Adipocyte (in vitro differentiated cells): ENCODE data around the gene CTDSPL.
A peak's percentile ranks its signal among the peaks of the same experiment; 100 is the strongest.

Source experiments
- DNase-seq: peaks from one replicate; pipeline ENCODE4 v3.0.0-alpha.2; 2015; ENCODE audit warnings: low read depth
- H3K27me3 ChIP-seq: replicated peaks from 2 replicates; pipeline ENCODE4 v1.7.0; 2013; ENCODE audit warnings: mild to moderate bottlenecking, low read length, moderate library complexity; ENCODE audit not compliant: control insufficient read depth, insufficient read depth
- H3K36me3 ChIP-seq: 2 replicates; pipeline ENCODE4 v1.7.0; 2013; ENCODE audit warnings: low read length, mild to moderate bottlenecking, moderate library complexity; ENCODE audit not compliant: control insufficient read depth, insufficient read depth, severe bottlenecking
- H3K4me1 ChIP-seq: 2 replicates; pipeline ENCODE4 v1.7.0; 2013; ENCODE audit warnings: mild to moderate bottlenecking, low read length, moderate library complexity; ENCODE audit not compliant: control insufficient read depth, insufficient read depth
- H3K4me3 ChIP-seq: 2 replicates; pipeline ENCODE4 v1.7.0; 2013; ENCODE audit warnings: mild to moderate bottlenecking, low read length, moderate library complexity
- H3K9ac ChIP-seq: 2 replicates; pipeline ENCODE4 v1.7.0; 2013; ENCODE audit warnings: mild to moderate bottlenecking, low read length, moderate library complexity
- H3K9me3 ChIP-seq: 2 replicates; pipeline ENCODE4 v1.7.0; 2013; ENCODE audit warnings: mild to moderate bottlenecking, low read length, moderate library complexity; ENCODE audit not compliant: control insufficient read depth

The CTDSPL gene

DNA sequence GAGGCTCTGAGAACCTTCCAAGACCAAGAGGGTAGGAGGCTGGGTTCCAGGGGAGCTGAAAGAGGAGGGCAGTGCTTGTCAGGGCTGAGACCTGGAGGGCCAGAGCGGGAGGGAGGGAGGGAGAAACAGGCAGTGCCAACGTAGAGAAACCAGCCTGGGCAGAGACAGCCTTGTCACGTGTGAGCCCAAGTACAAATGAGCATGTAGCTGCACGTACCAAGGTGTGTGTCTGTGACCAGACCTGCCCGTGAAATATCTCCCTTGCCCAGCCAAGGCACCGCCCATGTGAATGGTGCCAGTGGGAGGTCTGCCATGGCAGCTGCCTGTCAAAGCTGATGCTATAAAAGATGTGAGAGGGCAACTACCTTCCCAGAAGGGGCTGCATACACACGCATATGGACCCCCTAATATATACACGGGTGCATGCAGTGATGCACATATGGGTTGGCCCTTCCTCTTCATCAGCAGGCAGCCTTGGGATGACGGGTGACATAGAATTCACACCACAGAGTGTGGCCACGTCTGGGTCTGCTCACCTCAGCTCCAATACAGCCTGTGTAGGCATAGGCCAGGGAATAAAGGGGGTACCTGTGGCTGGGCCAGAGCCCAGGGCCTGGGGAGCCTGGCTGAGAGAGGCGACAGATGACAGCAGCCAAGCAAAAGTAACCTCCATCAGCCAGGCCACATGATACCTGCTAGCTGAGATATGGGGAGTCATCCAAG lies 7.8 kb upstream of the CTDSPL start:
- H3K36me3 ChIP-seq = no peaks in the 10 kb centered on the region
- H3K9me3 ChIP-seq = no peaks in the 10 kb centered on the region
- H3K4me1 ChIP-seq = peaks cover 13% of the 10 kb centered on the region
- DNase-seq = no peak
- no peak overlapping the region for H3K4me3 ChIP-seq
- no peak overlapping the region for H3K9ac ChIP-seq
- no peaks in the 10 kb centered on the region for H3K27me3 ChIP-seq

DNA sequence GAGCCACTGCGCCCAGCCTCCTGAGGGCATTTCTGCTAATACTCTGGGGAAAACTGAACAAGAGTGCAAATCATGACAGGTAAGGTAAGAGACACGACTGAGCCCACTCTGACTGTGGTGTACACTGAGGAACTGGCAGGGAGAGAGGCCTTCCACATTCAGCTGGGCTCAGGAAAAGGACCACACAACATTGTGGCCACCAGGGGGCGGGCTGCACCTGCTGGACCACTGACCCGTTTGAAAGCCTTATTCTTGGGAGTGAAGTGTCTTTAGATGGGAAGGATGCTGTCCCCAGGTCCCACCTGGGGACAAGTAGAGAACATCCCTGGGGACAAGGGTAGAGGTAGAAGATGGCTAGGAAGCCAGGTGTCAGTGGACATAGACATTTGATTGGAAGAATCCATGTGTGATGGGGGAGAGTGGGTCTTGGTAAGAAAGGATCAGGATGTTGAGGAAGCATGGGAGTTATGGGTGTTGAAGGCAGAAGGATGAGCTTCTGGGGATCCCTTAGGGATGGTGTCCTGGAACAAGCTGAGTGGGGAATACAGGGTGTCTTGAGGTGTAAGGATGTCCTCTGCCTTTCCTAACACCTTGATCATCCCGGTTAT lies 6.2 kb upstream of the CTDSPL start:
- no peak overlapping the region for H3K4me3 ChIP-seq
- H3K4me1 ChIP-seq = peaks cover 17% of the 10 kb centered on the region
- no peaks in the 10 kb centered on the region for H3K9me3 ChIP-seq
- no peaks in the 10 kb centered on the region for H3K36me3 ChIP-seq
- H3K27me3 ChIP-seq = no peaks in the 10 kb centered on the region
- no peak overlapping the region for H3K9ac ChIP-seq
- DNase-seq = peak; percentile 89

DNA sequence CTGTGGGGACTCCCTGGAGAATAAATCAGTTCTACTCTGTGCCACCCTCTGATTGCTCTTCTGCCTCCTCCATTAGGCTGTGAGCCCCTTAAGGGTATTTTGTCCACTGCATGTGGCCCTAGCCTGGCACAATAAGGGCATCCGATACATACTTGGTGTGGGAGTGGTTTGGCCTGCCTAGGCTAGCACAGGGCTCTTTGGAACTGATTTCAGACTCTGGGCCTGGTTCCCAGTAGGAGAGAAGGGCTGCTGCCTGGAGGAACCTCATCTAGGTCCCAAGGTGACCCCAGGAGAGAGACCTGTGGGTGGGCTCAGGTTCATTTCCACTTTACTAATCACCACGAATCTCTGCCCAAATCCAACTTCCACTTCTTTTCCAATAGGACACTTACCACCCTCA lies 5.3 kb upstream of the CTDSPL start:
- H3K9ac ChIP-seq = no peak overlapping the region
- H3K36me3 ChIP-seq = no peaks in the 10 kb centered on the region
- DNase-seq = no peak
- no peaks in the 10 kb centered on the region for H3K9me3 ChIP-seq
- no peaks in the 10 kb centered on the region for H3K27me3 ChIP-seq
- H3K4me1 ChIP-seq = peaks cover 22% of the 10 kb centered on the region
- H3K4me3 ChIP-seq = no peak overlapping the region

DNA sequence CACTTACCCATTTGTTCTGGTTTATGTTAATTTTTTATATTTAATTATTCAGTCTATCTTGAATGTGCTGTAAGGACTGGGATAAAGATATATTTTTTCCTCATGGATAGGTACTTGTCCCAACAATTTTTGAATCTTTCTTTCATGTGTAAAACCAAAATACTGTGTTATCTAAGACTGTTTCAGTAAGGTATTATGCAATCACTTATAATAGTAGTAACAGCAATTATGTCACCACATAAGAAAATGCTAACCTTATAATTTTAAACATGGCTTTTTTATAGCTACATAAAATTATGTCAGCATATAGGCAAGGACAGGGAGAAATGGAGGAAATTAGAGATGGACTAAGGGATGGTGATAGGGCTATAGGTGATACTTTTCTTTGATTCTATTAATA lies 2.9 kb upstream of the CTDSPL start:
- Histone ChIP-seq H3K9ac (no peak overlapping the region), H3K36me3 (no peaks in the 10 kb centered on the region), H3K9me3 (no peaks in the 10 kb centered on the region), H3K4me1 (peaks cover 30% of the 10 kb centered on the region), H3K27me3 (no peaks in the 10 kb centered on the region), H3K4me3 (no peak overlapping the region)
- DNase-seq = no peak

GRCh38 chr3:37859354-37859753 lies 2.3 kb upstream of the CTDSPL start:
- no peak overlapping the region for H3K4me3 ChIP-seq
- no peaks in the 10 kb centered on the region for H3K27me3 ChIP-seq
- peaks cover 34% of the 10 kb centered on the region for H3K4me1 ChIP-seq
- DNase-seq = no peak
- H3K36me3 ChIP-seq = no peaks in the 10 kb centered on the region
- no peak overlapping the region for H3K9ac ChIP-seq
- H3K9me3 ChIP-seq = no peaks in the 10 kb centered on the region

- peaks cover 34% of the 10 kb centered on the region for H3K4me1 ChIP-seq
- no peak overlapping the region for H3K9ac ChIP-seq
- no peaks in the 10 kb centered on the region for H3K27me3 ChIP-seq
- H3K36me3 ChIP-seq = no peaks in the 10 kb centered on the region
- DNase-seq = no peak
- H3K4me3 ChIP-seq = no peak overlapping the region
- no peaks in the 10 kb centered on the region for H3K9me3 ChIP-seq
These were observed 1.8 kb upstream of the CTDSPL start for GRCh38 chr3:37859908-37860199.

DNA sequence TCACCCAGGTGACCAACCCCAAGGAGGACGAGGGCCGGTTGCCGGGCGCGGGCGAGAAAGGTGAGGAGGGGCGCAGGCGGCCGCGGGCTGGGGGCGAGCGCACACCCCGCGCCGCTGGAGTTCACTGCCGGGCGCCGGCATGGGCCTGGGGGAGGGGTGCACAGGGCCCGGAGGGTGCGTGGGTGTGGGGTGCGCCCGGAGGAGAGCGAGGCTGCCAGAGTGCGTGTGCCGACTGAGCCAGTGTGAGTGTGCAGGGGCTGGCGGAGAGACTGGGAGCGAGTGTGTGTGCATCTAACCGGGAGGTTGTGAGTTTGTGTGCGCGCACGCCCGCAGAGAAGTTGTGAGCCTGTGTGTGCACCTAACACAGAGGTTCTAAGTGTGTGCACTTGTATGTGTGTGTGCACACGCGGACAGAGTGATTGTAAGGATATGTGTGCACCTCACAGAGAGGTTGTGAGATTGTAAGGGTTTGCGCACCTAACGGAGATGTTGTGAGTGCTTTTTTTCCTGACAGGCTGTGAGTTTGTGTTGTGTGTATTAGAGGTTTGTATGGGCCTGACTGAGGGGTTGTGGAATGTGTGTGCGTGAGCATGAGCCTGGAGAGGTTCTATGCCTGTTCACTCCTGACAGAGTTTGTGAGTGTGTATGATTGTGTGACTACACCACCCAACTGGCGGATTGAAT lies 681 bp downstream of the CTDSPL start:
- DNase-seq = peak; percentile 75
- Histone ChIP-seq H3K27me3 (no peaks in the 10 kb centered on the region), H3K9me3 (peaks cover 3% of the 10 kb centered on the region), H3K9ac (peak overlapping the region; percentile 80), H3K4me1 (peaks cover 31% of the 10 kb centered on the region), H3K4me3 (peak overlapping the region; percentile 90), H3K36me3 (no peaks in the 10 kb centered on the region)

DNA sequence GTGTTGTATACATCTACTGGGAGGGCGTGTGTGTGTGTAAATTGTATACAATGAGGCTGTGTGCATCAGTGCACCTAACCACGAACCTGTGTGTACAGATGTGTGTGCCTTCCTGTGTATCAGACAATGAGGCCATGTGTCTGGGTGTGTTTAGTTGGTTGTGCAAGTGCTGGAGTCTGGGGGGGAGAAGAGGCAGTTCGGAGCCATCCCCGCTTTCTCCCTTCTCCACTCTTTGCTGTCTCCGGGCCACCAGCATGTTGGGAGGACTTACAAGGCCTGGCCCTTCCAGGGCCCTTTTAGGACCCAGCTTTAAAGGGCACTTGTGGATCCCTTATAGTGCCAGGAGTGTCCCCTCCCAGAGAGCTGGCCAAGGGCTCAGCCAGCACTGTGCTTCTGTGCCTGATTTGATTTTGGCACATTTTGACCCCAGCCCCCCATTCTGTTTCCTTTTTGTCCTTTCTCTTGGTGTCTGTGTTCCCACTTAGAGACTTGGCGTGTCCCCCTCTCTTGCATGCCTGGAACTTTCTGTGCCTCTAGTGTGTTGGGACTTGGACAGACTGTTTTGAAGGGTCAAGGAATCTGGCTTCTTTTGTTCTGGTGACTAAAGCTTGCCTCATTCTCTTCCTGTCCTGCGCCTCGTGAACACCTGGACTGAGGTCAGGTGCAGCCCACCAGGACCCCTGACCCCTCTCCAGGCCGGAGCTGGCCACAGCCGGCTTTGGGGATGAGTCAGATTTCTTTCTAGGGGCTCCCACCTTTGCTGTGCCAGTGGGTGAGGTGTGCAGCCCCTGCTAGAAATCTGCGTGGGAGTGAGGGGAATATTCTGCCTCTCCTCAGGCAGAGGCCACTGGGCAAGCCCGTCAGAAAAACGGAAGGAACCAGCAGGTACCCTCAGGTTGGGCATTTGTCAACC lies 1.5 kb downstream of the CTDSPL start:
- Histone ChIP-seq H3K36me3 (no peaks in the 10 kb centered on the region), H3K9me3 (peaks cover 4% of the 10 kb centered on the region), H3K4me1 (peaks cover 31% of the 10 kb centered on the region), H3K27me3 (no peaks in the 10 kb centered on the region), H3K9ac (peak overlapping the region; percentile 80), H3K4me3 (peak overlapping the region; percentile 90)
- peak; percentile 41 for DNase-seq

DNA sequence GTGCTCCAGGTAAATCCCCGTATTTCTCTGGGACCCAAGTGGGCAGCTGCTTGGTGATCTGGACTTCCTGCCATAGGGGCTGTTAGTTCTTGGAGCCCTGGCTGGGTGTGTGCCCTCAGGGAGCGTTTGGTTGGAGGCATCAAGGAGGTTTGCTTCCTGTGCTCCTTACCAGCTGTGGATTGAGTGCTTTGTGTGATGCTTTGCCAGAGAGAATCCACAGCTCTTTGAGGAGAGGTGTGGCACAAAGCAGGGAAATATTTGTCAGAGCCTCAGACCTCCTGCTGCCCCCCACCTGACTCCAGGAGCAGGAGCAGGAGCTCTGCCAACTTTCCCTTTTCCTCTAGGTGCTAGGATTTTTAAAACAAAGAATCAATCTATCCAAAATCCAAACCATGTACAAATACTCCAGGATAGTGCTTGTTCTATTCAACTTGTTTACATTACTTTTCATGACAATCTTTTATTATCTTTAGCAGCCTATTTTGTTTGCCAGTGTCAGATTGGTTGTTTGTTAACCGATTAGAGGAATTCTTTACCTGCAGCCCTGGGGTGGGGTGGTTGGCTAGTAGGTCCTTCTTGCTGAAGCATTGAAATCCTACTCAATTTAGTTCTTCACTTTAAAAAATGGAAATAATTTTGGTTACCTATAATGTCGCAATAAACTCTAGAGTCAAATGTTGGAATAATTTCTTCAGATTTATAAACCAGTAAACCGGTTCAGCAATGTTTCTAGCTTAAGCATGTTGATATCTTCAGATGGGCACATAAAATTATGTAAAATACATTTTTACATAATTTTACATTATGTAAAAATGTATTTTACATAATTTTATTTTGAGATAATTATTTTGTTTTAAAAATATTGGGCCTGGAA lies 2.5 kb downstream of the CTDSPL start:
- Histone ChIP-seq H3K9me3 (peaks cover 4% of the 10 kb centered on the region), H3K4me1 (peaks cover 31% of the 10 kb centered on the region), H3K4me3 (no peak overlapping the region), H3K9ac (no peak overlapping the region), H3K27me3 (no peaks in the 10 kb centered on the region), H3K36me3 (no peaks in the 10 kb centered on the region)
- peak; percentile 25 for DNase-seq

- H3K27me3 ChIP-seq = no peaks in the 10 kb centered on the region
- H3K4me1 ChIP-seq = peaks cover 31% of the 10 kb centered on the region
- DNase-seq = no peak
- H3K9me3 ChIP-seq = peaks cover 4% of the 10 kb centered on the region
- H3K4me3 ChIP-seq = no peak overlapping the region
- H3K9ac ChIP-seq = no peak overlapping the region
- no peaks in the 10 kb centered on the region for H3K36me3 ChIP-seq
These were observed 3.2 kb downstream of the CTDSPL start for GRCh38 chr3:37864904-37865303.
